Endothelial cell of umbilical vein (primary cell): ENCODE results near the gene BZW2. TPM values are rescaled to one million over a fixed set of nuclear protein-coding genes. Genes with fewer than 3 reads are reported as not detected.

Experiments
- BruUV-seq: library from RNA; stranded (reverse); fragments of 400-500 nt; replicated peaks from 2 replicates; lab custom pipeline; 2021; lab: Mats Ljungman, UMichigan
- CTCF ChIA-PET: fragments of 300-600, 350-600 bp; sonication (Branson Sonifier 250); formaldehyde crosslinking; loops from one replicate; lab custom pipeline; 2021; ENCODE audit warnings: antibody characterized with exemption, inconsistent platforms; lab: Charles Lee
- POLR2A ChIA-PET: fragments of 300-600, 350-600 bp; sonication (Branson Sonifier 250); formaldehyde crosslinking; loops from one replicate; lab custom pipeline; 2021; ENCODE audit warnings: antibody characterized with exemption, inconsistent platforms; lab: Charles Lee
- DNase-seq: peaks from one replicate; pipeline ENCODE4 v3.0.0-alpha.2; 2011; ENCODE audit warnings: low read depth, low spot score
- FAIRE-seq: peaks from 2 replicates; lab custom pipeline; 2011; peaks lifted over from hg19 to GRCh38; lab: Jason Lieb, UNC
- H2AFZ ChIP-seq: 2 replicates; pipeline ENCODE4 v1.6.0; 2012; ENCODE audit warnings: low read depth, low read length, control low read depth, inconsistent platforms
- H3K27ac ChIP-seq: 2 replicates; pipeline ENCODE4 v1.5.1; 2011; ENCODE audit warnings: low read depth, mild to moderate bottlenecking, control low read depth, low read length, moderate library complexity; ENCODE audit not compliant: insufficient read depth
- H3K27me3 ChIP-seq, 2 experiments: 2 replicates each; pipeline versions ENCODE4 v1.6.0 to v1.6.1; 2011; ENCODE audit warnings: low read length in 2 of 2, mixed read lengths in 1 of 2; ENCODE audit not compliant: control insufficient read depth in 2 of 2, insufficient read depth in 2 of 2
- H3K36me3 ChIP-seq, 2 experiments: 2 replicates in 1 of 2; 3 replicates in 1 of 2; pipeline ENCODE4 v1.5.1; 2011; ENCODE audit warnings: low read length in 2 of 2, mild to moderate bottlenecking in 1 of 2, moderate library complexity in 1 of 2; ENCODE audit not compliant: control insufficient read depth in 2 of 2, insufficient read depth in 2 of 2; ENCODE audit errors: extremely low read depth in 1 of 2
- H3K4me1 ChIP-seq: 3 replicates; pipeline ENCODE4 v1.5.1; 2011; ENCODE audit warnings: mild to moderate bottlenecking, low read length; ENCODE audit not compliant: control insufficient read depth, insufficient read depth; ENCODE audit errors: extremely low read depth
- H3K4me2 ChIP-seq: 2 replicates; pipeline ENCODE4 v1.6.1; 2011; ENCODE audit warnings: low read length, control low read depth, mixed read lengths; ENCODE audit not compliant: insufficient read depth
- H3K4me3 ChIP-seq, 3 experiments: fragments of 200-600 bp in 1 of 3; sonication (generic), shearing (Covaris generic) in 1 of 3; replicated peaks in 1 of 3; 2 replicates each; pipeline ENCODE4 v1.5.1; 2011 to 2016; ENCODE audit warnings: control low read depth in 3 of 3, low read length in 3 of 3, mild to moderate bottlenecking in 2 of 3, inconsistent platforms in 1 of 3, low read depth in 1 of 3, moderate library complexity in 1 of 3; ENCODE audit not compliant: insufficient read depth in 1 of 3
- H3K79me2 ChIP-seq: 2 replicates; pipeline ENCODE4 v1.6.0; 2012; ENCODE audit warnings: low read length, inconsistent platforms; ENCODE audit not compliant: control insufficient read depth, insufficient read depth
- H3K9ac ChIP-seq: replicated peaks from 2 replicates; pipeline ENCODE3; 2011; ENCODE audit warnings: low read length, control low read depth; ENCODE audit not compliant: insufficient read depth; ENCODE audit errors: extremely low read depth
- H3K9me1 ChIP-seq: replicated peaks from 3 replicates; pipeline ENCODE4 v1.6.0; 2011; ENCODE audit warnings: mild to moderate bottlenecking, low read length; ENCODE audit not compliant: control insufficient read depth, insufficient read depth; ENCODE audit errors: extremely low read depth
- H3K9me3 ChIP-seq: replicated peaks from 2 replicates; pipeline ENCODE4 v1.5.1; 2012; ENCODE audit warnings: low read length, inconsistent platforms; ENCODE audit not compliant: control insufficient read depth, insufficient read depth
- H4K20me1 ChIP-seq: replicated peaks from 2 replicates; pipeline ENCODE3; 2011; ENCODE audit warnings: mild to moderate bottlenecking, low read length; ENCODE audit not compliant: control insufficient read depth, insufficient read depth; ENCODE audit errors: extremely low read depth
- EZH2 ChIP-seq: IDR thresholded peaks from 2 replicates; pipeline ENCODE4 v1.6.1; 2012; ENCODE audit warnings: borderline replicate concordance, low read depth, mild to moderate bottlenecking, moderate library complexity, low read length, inconsistent platforms; ENCODE audit not compliant: severe bottlenecking
- FOS ChIP-seq: IDR thresholded peaks from 2 replicates; pipeline ENCODE4 v1.6.1; 2011; ENCODE audit warnings: mild to moderate bottlenecking, low read length, moderate library complexity, borderline replicate concordance; ENCODE audit not compliant: insufficient read depth
- GATA2 ChIP-seq: IDR thresholded peaks from 2 replicates; pipeline ENCODE4 v1.7.0; 2011; ENCODE audit warnings: low read depth, mild to moderate bottlenecking, moderate library complexity, mixed read lengths, low read length; ENCODE audit not compliant: insufficient read length, insufficient read depth
- JUN ChIP-seq: IDR thresholded peaks from 2 replicates; pipeline ENCODE4 v1.6.1; 2011; ENCODE audit warnings: borderline replicate concordance, low read depth; ENCODE audit not compliant: insufficient read length, insufficient read depth
- MYC ChIP-seq: IDR thresholded peaks from one replicate; pipeline ENCODE4 v1.6.1; 2011; ENCODE audit warnings: mild to moderate bottlenecking, low read depth, low read length
- POLR2A ChIP-seq: IDR thresholded peaks from 2 replicates; pipeline ENCODE4 v1.6.1; 2012; ENCODE audit warnings: low read depth, mild to moderate bottlenecking, control low read depth, low read length
- POLR2AphosphoS5 ChIP-seq: IDR thresholded peaks from 2 replicates; pipeline ENCODE4 v1.6.1; 2012; ENCODE audit warnings: low read depth, mild to moderate bottlenecking, control low read depth, low read length, moderate library complexity; ENCODE audit not compliant: insufficient read depth
- dilution Hi-C: fragments of 300-500 bp; cut with MboI; formaldehyde crosslinking; loops from one replicate; pipeline ENCODE4 v1.15.0; 2019; ENCODE audit warnings: low sequenced_read_pairs; ENCODE audit not compliant: extremely low pct_ligation_motif_present
- intact Hi-C: fragments of 100-400 bp; cut with micrococcal nuclease; formaldehyde crosslinking; loops from one replicate; pipeline ENCODE4 v1.10.0; 2022
- polyA plus RNA-seq, 4 experiments: library from polyadenylated mRNA; depleted of rRNA in 3 of 4; stranded (reverse) in 3 of 4; unstranded in 1 of 4; fragments of >200 nt; gene quantifications; 2 replicates each; pipeline versions ENCODE4 v1.2.1 to v1.2.3, GENCODE V29; 2011 to 2012; ENCODE audit warnings: missing spikeins in 1 of 4
- total RNA-seq: library from RNA; stranded (reverse); gene quantifications from 2 replicates; pipeline ENCODE4 v1.2.3, GENCODE V29; 2021
- TF ChIP-seq, protein P1 (sequence below): IDR thresholded peaks from 2 replicates; pipeline ENCODE4 v1.6.1; 2011; ENCODE audit not compliant: insufficient read depth, insufficient read length

BZW2 gene
- total and polyA plus RNA-seq, 2 donors (not counting 3 experiments of a cell fraction or from before 2014, with no cell fraction given): 39.7 to 106 TPM

DNA sequence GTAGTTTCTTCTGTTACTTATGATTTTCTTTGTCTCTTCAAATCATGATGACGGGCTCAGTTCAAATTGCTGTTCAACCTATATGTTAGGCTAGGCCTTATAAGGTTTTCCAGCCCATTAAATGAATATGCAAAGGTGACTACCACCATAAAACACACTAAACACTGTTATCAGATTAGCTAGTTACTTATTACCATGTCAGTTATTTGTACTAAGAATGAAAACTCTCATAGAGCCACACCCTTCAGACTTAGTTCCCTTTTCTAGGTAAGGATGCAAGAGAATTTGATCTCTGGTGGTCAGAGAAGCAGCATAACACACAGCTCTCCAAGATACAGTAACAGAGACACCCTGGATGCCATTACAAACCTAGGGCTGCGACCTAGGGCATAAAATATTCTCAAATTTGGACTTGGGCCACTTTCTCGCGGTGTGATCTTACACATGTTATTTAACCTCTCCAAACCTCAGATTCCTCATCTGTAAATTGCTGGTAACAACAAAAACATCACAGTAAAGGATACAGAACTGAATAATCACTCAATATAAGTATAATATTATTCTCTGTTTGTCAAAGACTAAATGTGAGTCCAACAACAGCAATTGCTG, 36.0 kb upstream of the BZW2 start:
- peaks cover 0 to 3% of the 10 kb centered on the region in 2 experiments for H3K36me3 ChIP-seq
- H2AFZ ChIP-seq: no peak overlapping the region
- intact Hi-C loops: no loop called here
- no peaks in the 10 kb centered on the region for H4K20me1 ChIP-seq
- H3K9ac ChIP-seq: no peak overlapping the region
- H3K4me2 ChIP-seq: no peak overlapping the region
- ChIA-PET POLR2A (no interaction called here), CTCF (no interaction called here)
- H3K27me3 ChIP-seq: no peaks in the 10 kb centered on the region
- TF ChIP-seq POLR2A (no peak), EZH2 (no peak), FOS (no peak), GATA2 (no peak)
- TF ChIP-seq, protein P1, sequence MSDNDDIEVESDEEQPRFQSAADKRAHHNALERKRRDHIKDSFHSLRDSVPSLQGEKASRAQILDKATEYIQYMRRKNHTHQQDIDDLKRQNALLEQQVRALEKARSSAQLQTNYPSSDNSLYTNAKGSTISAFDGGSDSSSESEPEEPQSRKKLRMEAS: no peak
- H3K9me1 ChIP-seq: no peaks in the 10 kb centered on the region
- H3K4me3 ChIP-seq: no peak overlapping the region
- DNase-seq (no peak), FAIRE-seq (no peak)
- no TSS peak for BruUV-seq
- no peaks in the 10 kb centered on the region for H3K9me3 ChIP-seq
- H3K79me2 ChIP-seq: no peaks in the 10 kb centered on the region
- H3K4me1 ChIP-seq: no peaks in the 10 kb centered on the region
- dilution Hi-C loops: no loop called here
- no peak overlapping the region for H3K27ac ChIP-seq

DNA sequence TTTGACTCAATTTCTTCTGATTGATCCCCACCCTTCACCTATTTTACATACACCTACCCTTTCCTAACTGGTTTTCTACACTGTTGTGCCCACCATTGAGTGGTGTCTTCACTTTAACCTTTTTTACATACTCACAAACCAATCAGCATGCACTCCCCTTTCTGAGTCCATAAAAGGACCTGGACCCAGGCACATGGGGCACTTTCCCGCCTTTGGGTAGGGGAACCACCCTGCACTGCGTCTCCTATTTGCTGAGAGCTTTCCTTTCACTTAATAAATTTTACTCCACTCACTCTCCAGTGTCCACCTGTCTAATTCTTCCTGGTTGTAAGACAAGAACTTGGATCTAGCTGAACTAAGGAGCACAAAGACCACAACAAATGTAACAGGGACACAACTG, 34.3 kb upstream of the BZW2 start:
- peak; percentile 21 for FAIRE-seq
- Histone ChIP-seq H4K20me1 (no peaks in the 10 kb centered on the region), H3K9me3 (no peaks in the 10 kb centered on the region), H3K36me3 (peaks cover 3 to 4% of the 10 kb centered on the region in 2 experiments), H3K4me1 (no peaks in the 10 kb centered on the region), H3K27me3 (no peaks in the 10 kb centered on the region), H3K9me1 (no peaks in the 10 kb centered on the region), H3K27ac (no peak overlapping the region), H3K9ac (no peak overlapping the region), H3K79me2 (no peaks in the 10 kb centered on the region), H3K4me3 (no peak overlapping the region), H3K4me2 (no peak overlapping the region), H2AFZ (no peak overlapping the region)
- POLR2A ChIA-PET: no interaction called here
- dilution Hi-C loops (no loop called here), intact Hi-C loops (no loop called here)
- TF ChIP-seq POLR2AphosphoS5: no peak
- TF ChIP-seq FOS: no peak
- TF ChIP-seq JUN: no peak
- no peak for TF ChIP-seq MYC
- no peak for TF ChIP-seq EZH2
- CTCF ChIA-PET: interaction anchor here (0.8 to 0.9 kb wide), 2 partner anchors 9 to 10 kb away, joined by 3 read pairs; no protein-coding TSS in a partner anchor
- BruUV-seq: no TSS peak
- DNase-seq: no peak
